Aorta (tissue), 5 donors: ENCODE measurements around the gene DMWD. TPM values are rescaled to one million over a fixed set of nuclear protein-coding genes. Genes with fewer than 3 reads are reported as not detected.

Source experiments
- ATAC-seq: fragments of 200-7000 bp; cut with Tn5 transposase; one replicate; pipeline ENCODE4 v1.9.1; 2022; ENCODE audit warnings: moderate library complexity; ENCODE audit not compliant: low FRiP score
- DNase-seq, 2 donors: peaks; one replicate each; pipeline ENCODE4 v3.0.0-alpha.2; 2020
- H3K27ac ChIP-seq, 2 donors: one replicate each; pipeline ENCODE4 v1.5.1; 2013; ENCODE audit warnings: low read length in 2 of 2, mild to moderate bottlenecking in 2 of 2, moderate library complexity in 2 of 2, control low read depth in 1 of 2, inconsistent platforms in 1 of 2, low read depth in 1 of 2
- H3K27me3 ChIP-seq, 2 donors: one replicate each; pipeline ENCODE4 v1.6.1; 2013; ENCODE audit warnings: control low read depth in 1 of 2, low read length in 1 of 2, mild to moderate bottlenecking in 1 of 2, moderate library complexity in 1 of 2; ENCODE audit not compliant: insufficient read depth in 2 of 2, control insufficient read depth in 1 of 2
- H3K36me3 ChIP-seq, 2 donors: one replicate each; pipeline ENCODE4 v1.6.1; 2013; ENCODE audit warnings: control low read depth in 1 of 2, low read length in 1 of 2, mild to moderate bottlenecking in 1 of 2; ENCODE audit not compliant: insufficient read depth in 2 of 2, control insufficient read depth in 1 of 2
- H3K4me1 ChIP-seq, 2 donors: one replicate each; pipeline ENCODE4 v1.6.1; 2013; ENCODE audit warnings: low read length in 2 of 2, control low read depth in 1 of 2, mild to moderate bottlenecking in 1 of 2, moderate library complexity in 1 of 2; ENCODE audit not compliant: insufficient read depth in 2 of 2, control insufficient read depth in 1 of 2
- H3K4me3 ChIP-seq, 2 donors: one replicate each; pipeline ENCODE4 v1.5.1; 2013; ENCODE audit warnings: low read length in 2 of 2, control low read depth in 1 of 2, mild to moderate bottlenecking in 1 of 2
- H3K9me3 ChIP-seq: one replicate; pipeline ENCODE4 v1.6.1; 2013; ENCODE audit warnings: mild to moderate bottlenecking, low read length; ENCODE audit not compliant: control insufficient read depth
- WGBS, 2 donors: extraction: QIAGEN DNeasy Blood & Tissue Kit; methylation state at CpG; one replicate each; pipeline ENCODE4 v1.1.7; 2013; 5-methylcytosine and 5-hydroxymethylcytosine counted together
- intact Hi-C, 2 donors: fragments of 100-400 bp; cut with DNase I; formaldehyde crosslinking; loops; one replicate each; pipeline versions ENCODE4 v1.14.2 to v1.15.0; 2022
- polyA plus RNA-seq, 2 donors: library from polyadenylated mRNA; stranded (reverse); fragments of 200-250 nt; gene quantifications; one replicate each; pipeline ENCODE4 v1.2.3, GENCODE V29; 2013
- total RNA-seq, 2 donors: library from RNA; stranded (reverse); fragmentation: NEBNext Ultra II Directional; extraction: Animal tissue kit (Norgen Biotek cat#: 25700); gene quantifications; one replicate each; pipeline ENCODE4 v1.2.1, GENCODE V29; 2021
- donor health status: healthy with polysubstance abuse.
- donor health status: Bipolar disorder and iron deficiency.
- donor health status: DM: no; HTN: no; CAD: no.
- donor health status: DM: no; HTN: no; CAD: no.
- donor health status: DM: yes; HTN: yes; CAD: no.

DMWD gene
- total and polyA plus RNA-seq, 4 donors, result 20.9 to 70.7 (median 66.4) TPM

GRCh38 chr19:45780146-45780447 is 12.5 kb downstream of the DMWD start:
- Histone ChIP-seq H3K9me3 (no peaks in the 10 kb centered on the region), H3K27ac (peak overlapping the region in 1 of 2 donors; percentile 73), H3K36me3 (peaks cover 0 to 18% of the 10 kb centered on the region in 2 donors), H3K4me1 (no peaks in the 10 kb centered on the region), H3K27me3 (no peaks in the 10 kb centered on the region), H3K4me3 (no peak overlapping the region)
- intact Hi-C loops, result no loop called here
- no peak for DNase-seq
- ATAC-seq, result no peak
- 20 to 30% methylated on average over 4 of the region's 4 CpGs for WGBS, 2 donors

GRCh38 chr19:45779231-45780145 is 13.2 kb downstream of the DMWD start:
- ATAC-seq (peak; percentile 48), DNase-seq (peak; percentile 87 to 97)
- no peaks in the 10 kb centered on the region for H3K9me3 ChIP-seq
- WGBS, 2 donors, result 29 to 34% methylated on average over 48 of the region's 48 CpGs
- peak overlapping the region in 1 of 2 donors; percentile 73 for H3K27ac ChIP-seq
- H3K27me3 ChIP-seq, result no peaks in the 10 kb centered on the region
- peaks cover 0 to 20% of the 10 kb centered on the region in 2 donors for H3K36me3 ChIP-seq
- intact Hi-C loops, result no loop called here
- H3K4me1 ChIP-seq, result no peaks in the 10 kb centered on the region
- no peak overlapping the region for H3K4me3 ChIP-seq

GRCh38 chr19:45778010-45778661 is 14.5 kb downstream of the DMWD start:
- DNase-seq (no peak), ATAC-seq (no peak)
- Histone ChIP-seq H3K27ac (no peak overlapping the region), H3K4me3 (no peak overlapping the region), H3K36me3 (peaks cover 0 to 20% of the 10 kb centered on the region in 2 donors), H3K9me3 (no peaks in the 10 kb centered on the region), H3K4me1 (no peaks in the 10 kb centered on the region), H3K27me3 (no peaks in the 10 kb centered on the region)
- WGBS, 2 donors, result 89 to 91% methylated on average over 28 of the region's 28 CpGs
- intact Hi-C loops, result no loop called here

- Histone ChIP-seq H3K27ac (no peak overlapping the region), H3K4me3 (no peak overlapping the region), H3K4me1 (no peaks in the 10 kb centered on the region), H3K9me3 (no peaks in the 10 kb centered on the region), H3K27me3 (no peaks in the 10 kb centered on the region), H3K36me3 (peaks cover 0 to 20% of the 10 kb centered on the region in 2 donors)
- DNase-seq, result no peak
- WGBS, 2 donors, result 91 to 93% methylated on average over 34 of the region's 34 CpGs
- no peak for ATAC-seq
- intact Hi-C loops, result no loop called here
These were observed 15.2 kb downstream of the DMWD start for GRCh38 chr19:45777395-45777961.

- no peaks in the 10 kb centered on the region for H3K4me1 ChIP-seq
- intact Hi-C loops, result no loop called here
These were observed 17.9 kb downstream of the DMWD start for GRCh38 chr19:45774765-45775164.

GRCh38 chr19:45773384-45773783 is 19.3 kb downstream of the DMWD start:
- WGBS, 2 donors, result 6 to 14% methylated on average over 2 of the region's 2 CpGs
- DNase-seq (no peak), ATAC-seq (no peak)
- no peak overlapping the region for H3K4me3 ChIP-seq
- H3K27ac ChIP-seq, result no peak overlapping the region
- H3K4me1 ChIP-seq, result no peaks in the 10 kb centered on the region
- intact Hi-C loops, result no loop called here
- no peaks in the 10 kb centered on the region for H3K27me3 ChIP-seq
- no peaks in the 10 kb centered on the region for H3K9me3 ChIP-seq
- H3K36me3 ChIP-seq, result peaks cover 0 to 18% of the 10 kb centered on the region in 2 donors

More at GRCh38 chr19:45774765-45775164, 17.9 kb downstream of the DMWD start:
- Histone ChIP-seq H3K27ac (no peak overlapping the region), H3K9me3 (no peaks in the 10 kb centered on the region), H3K36me3 (peaks cover 0 to 20% of the 10 kb centered on the region in 2 donors), H3K4me3 (no peak overlapping the region), H3K27me3 (no peaks in the 10 kb centered on the region)
- WGBS, 2 donors, result 81 to 86% methylated on average over 9 of the region's 9 CpGs
- DNase-seq (no peak), ATAC-seq (no peak)

GRCh38 chr19:45772912-45773311 is 19.7 kb downstream of the DMWD start:
- DNase-seq, result no peak
- 82 to 92% methylated on average over 3 of the region's 3 CpGs for WGBS, 2 donors
- Histone ChIP-seq H3K9me3 (no peaks in the 10 kb centered on the region), H3K4me1 (no peaks in the 10 kb centered on the region), H3K27me3 (no peaks in the 10 kb centered on the region), H3K36me3 (peaks cover 0 to 15% of the 10 kb centered on the region in 2 donors), H3K27ac (no peak overlapping the region), H3K4me3 (no peak overlapping the region)
- intact Hi-C loops, result no loop called here
- no peak for ATAC-seq

GRCh38 chr19:45772130-45772840 is 20.4 kb downstream of the DMWD start:
- H3K27ac ChIP-seq, result no peak overlapping the region
- no peak overlapping the region for H3K4me3 ChIP-seq
- H3K27me3 ChIP-seq, result no peaks in the 10 kb centered on the region
- H3K9me3 ChIP-seq, result no peaks in the 10 kb centered on the region
- intact Hi-C loops, result no loop called here
- ATAC-seq (no peak), DNase-seq (no peak)
- whole genome bisulfite sequencing, 2 donors, result 64 to 71% methylated on average over 14 of the region's 14 CpGs
- H3K4me1 ChIP-seq, result no peaks in the 10 kb centered on the region
- peaks cover 0 to 8% of the 10 kb centered on the region in 2 donors for H3K36me3 ChIP-seq
